HCT116 (cell line): ENCODE measurements around the gene TRIM68. TPM values are rescaled to one million over a fixed set of nuclear protein-coding genes. Genes with fewer than 3 reads are reported as not detected.

ENCODE experiments used
- ATAC-seq: fragments of 200-7000 bp; cut with Tn5 transposase; 2 replicates; pipeline ENCODE4 v1.9.1; 2020; ENCODE audit warnings: mild to moderate bottlenecking, moderate library complexity
- BruUV-seq: library from RNA; stranded (reverse); fragments of 400-500 nt; replicated peaks from 2 replicates; lab custom pipeline; 2021; lab: Mats Ljungman, UMichigan
- CTCF ChIA-PET: fragments of 300-600 bp; sonication (Branson Sonifier 250); formaldehyde crosslinking; loops from one replicate; lab custom pipeline; 2021; ENCODE audit warnings: antibody characterized with exemption; lab: Charles Lee
- POLR2A ChIA-PET: fragments of 300-600, 350-600 bp; sonication (Branson Sonifier 250); formaldehyde crosslinking; loops from one replicate; lab custom pipeline; 2021; ENCODE audit warnings: antibody characterized with exemption; lab: Charles Lee
- RAD21 ChIA-PET, 2 experiments: fragments of 300-600 bp; sonication (Branson Sonifier 250); formaldehyde crosslinking; loops; one replicate each; lab custom pipeline; 2023; ENCODE audit warnings: low total read pairs in 2 of 2; ENCODE audit not compliant: uncharacterized antibody in 2 of 2, unreplicated experiment in 2 of 2, low non-redundant PET in 1 of 2; lab: Charles Lee
- DNase-seq: peaks from one replicate; pipeline ENCODE4 v3.0.0-alpha.2; 2010; ENCODE audit warnings: low read depth, low spot score
- H2AFZ ChIP-seq: fragments of 200-600 bp; shearing (Covaris generic), sonication (generic); 2 replicates; pipeline ENCODE4 v1.6.1; 2017; ENCODE audit warnings: low read depth, mixed run types, mixed read lengths, antibody characterized with exemption, low read length; ENCODE audit not compliant: poor library complexity, severe bottlenecking
- H3K27ac ChIP-seq: 2 replicates; pipeline ENCODE4 v1.5.1; 2012; ENCODE audit warnings: low read depth, low read length
- H3K27me3 ChIP-seq: fragments of 200-600 bp; sonication (generic); 2 replicates; pipeline ENCODE4 v1.6.1; 2016; ENCODE audit warnings: mixed run types, low read length, mixed read lengths; ENCODE audit not compliant: insufficient read depth
- H3K36me3 ChIP-seq, 2 experiments: fragments of 200-500 bp in 1 of 2; fragments of 200-600 bp in 1 of 2; sonication (Bioruptor generic) in 1 of 2; sonication (generic) in 1 of 2; 2 replicates each; pipeline versions ENCODE4 v1.5.1 to v1.6.1; 2014 to 2016; ENCODE audit warnings: low read length in 2 of 2, inconsistent platforms in 1 of 2, mixed read lengths in 1 of 2, mixed run types in 1 of 2; ENCODE audit not compliant: insufficient read depth in 2 of 2, control insufficient read depth in 1 of 2
- H3K4me1 ChIP-seq, 2 experiments: fragments of 200-600 bp in 1 of 2; sonication (generic) in 1 of 2; 2 replicates each; pipeline versions ENCODE4 v1.5.1 to v1.6.1; 2012 to 2017; ENCODE audit warnings: low read length in 2 of 2, inconsistent platforms in 1 of 2, mild to moderate bottlenecking in 1 of 2, mixed read lengths in 1 of 2, mixed run types in 1 of 2, moderate library complexity in 1 of 2; ENCODE audit not compliant: insufficient read depth in 2 of 2, control insufficient read depth in 1 of 2
- H3K4me2 ChIP-seq: fragments of 200-600 bp; sonication (generic); 2 replicates; pipeline ENCODE4 v1.6.1; 2017; ENCODE audit warnings: mixed run types, low read length, mixed read lengths
- H3K4me3 ChIP-seq, 2 experiments: fragments of 200-600 bp in 1 of 2; sonication (generic) in 1 of 2; replicated peaks in 1 of 2; 2 replicates each; pipeline ENCODE4 v1.5.1; 2011 to 2016; ENCODE audit warnings: low read length in 2 of 2, control low read depth in 1 of 2, low read depth in 1 of 2, mild to moderate bottlenecking in 1 of 2, mixed read lengths in 1 of 2, mixed run types in 1 of 2
- H3K79me2 ChIP-seq: fragments of 200-600 bp; sonication (generic); 2 replicates; pipeline ENCODE4 v1.6.1; 2017; ENCODE audit warnings: mild to moderate bottlenecking, mixed run types, low read length, moderate library complexity, mixed read lengths; ENCODE audit not compliant: insufficient read depth
- H3K9ac ChIP-seq: fragments of 200-600 bp; sonication (generic); 2 replicates; pipeline ENCODE4 v1.6.1; 2016; ENCODE audit warnings: low read length, mixed read lengths
- H3K9me2 ChIP-seq: fragments of 200-600 bp; sonication (generic), shearing (Covaris generic); 2 replicates; pipeline ENCODE4 v1.6.1; 2017; ENCODE audit warnings: mixed run types, mild to moderate bottlenecking, moderate library complexity; ENCODE audit not compliant: insufficient read depth
- H3K9me3 ChIP-seq, 2 experiments: fragments of 200-500 bp in 1 of 2; fragments of 200-600 bp in 1 of 2; sonication (Bioruptor generic) in 1 of 2; sonication (generic) in 1 of 2; 2 replicates each; pipeline ENCODE4 v1.6.1; 2014 to 2017; ENCODE audit warnings: low read length in 2 of 2, mixed read lengths in 2 of 2, inconsistent platforms in 1 of 2, low read depth in 1 of 2, mild to moderate bottlenecking in 1 of 2, mixed run types in 1 of 2, moderate library complexity in 1 of 2; ENCODE audit not compliant: control insufficient read depth in 1 of 2, insufficient read depth in 1 of 2
- H4K20me1 ChIP-seq: fragments of 200-600 bp; sonication (generic), shearing (Covaris generic); 2 replicates; pipeline ENCODE4 v1.6.1; 2017; ENCODE audit warnings: mixed run types, mild to moderate bottlenecking, moderate library complexity; ENCODE audit not compliant: insufficient read depth
- CBX3 ChIP-seq: IDR thresholded peaks from 2 replicates; pipeline ENCODE4 v1.6.1; 2012; ENCODE audit warnings: low read depth
- CTCF ChIP-seq, 3 experiments: fragments of 200-600 bp in 1 of 3; sonication (generic) in 1 of 3; IDR thresholded peaks in 2 of 3; conservative IDR thresholded peaks in 1 of 3; 2 replicates each; pipeline ENCODE4 v1.5.1; 2012 to 2017; ENCODE audit warnings: low read depth in 2 of 3, low read length in 2 of 3, antibody characterized with exemption in 1 of 3, borderline replicate concordance in 1 of 3, control low read depth in 1 of 3, mild to moderate bottlenecking in 1 of 3, mixed read lengths in 1 of 3, mixed run types in 1 of 3, moderate library complexity in 1 of 3; ENCODE audit not compliant: insufficient read depth in 1 of 3
- EGR1 ChIP-seq: IDR thresholded peaks from 2 replicates; pipeline ENCODE4 v1.6.1; 2012; ENCODE audit warnings: low read depth
- ELF1 ChIP-seq: IDR thresholded peaks from 2 replicates; pipeline ENCODE4 v1.6.1; 2012; ENCODE audit warnings: low read depth, borderline replicate concordance
- EZH2 ChIP-seq: fragments of 200-600 bp; sonication (generic); IDR thresholded peaks from 2 replicates; pipeline ENCODE4 v1.6.1; 2017; ENCODE audit warnings: antibody characterized with exemption, mixed run types
- EZH2phosphoT487 ChIP-seq: fragments of 200-600 bp; IDR thresholded peaks from 2 replicates; pipeline ENCODE4 v1.6.1; 2018; ENCODE audit warnings: antibody characterized with exemption, borderline replicate concordance
- FOSL1 ChIP-seq: IDR thresholded peaks from 2 replicates; pipeline ENCODE4 v1.6.1; 2012; ENCODE audit warnings: low read depth
- POLR2A ChIP-seq: IDR thresholded peaks from 2 replicates; pipeline ENCODE4 v1.7.0; 2011; ENCODE audit warnings: borderline replicate concordance; ENCODE audit not compliant: insufficient read depth, insufficient read length; ENCODE audit errors: extremely low read depth
- POLR2AphosphoS5 ChIP-seq: IDR thresholded peaks from 2 replicates; pipeline ENCODE4 v1.6.1; 2011; ENCODE audit warnings: mild to moderate bottlenecking, low read depth, low read length, moderate library complexity
- RAD21 ChIP-seq: IDR thresholded peaks from 2 replicates; pipeline ENCODE4 v1.6.1; 2012; ENCODE audit warnings: low read depth, mild to moderate bottlenecking
- REST ChIP-seq: IDR thresholded peaks from 2 replicates; pipeline ENCODE4 v1.6.1; 2012; ENCODE audit warnings: low read depth
- SIN3A ChIP-seq: IDR thresholded peaks from 2 replicates; pipeline ENCODE4 v1.6.1; 2012; ENCODE audit warnings: low read depth
- SRF ChIP-seq: IDR thresholded peaks from 2 replicates; pipeline ENCODE4 v1.6.1; 2012; ENCODE audit warnings: low read depth
- ZFX ChIP-seq: fragments of 450-650 bp; IDR thresholded peaks from 2 replicates; pipeline ENCODE4 v1.6.1; 2017
- ZNF274 ChIP-seq: fragments of 200-500 bp; sonication (Bioruptor generic); IDR thresholded peaks from 2 replicates; pipeline ENCODE4 v1.6.1; 2014; ENCODE audit warnings: mild to moderate bottlenecking, low read depth, low read length, inconsistent platforms
- intact Hi-C: fragments of 100-400 bp; cut with micrococcal nuclease; formaldehyde crosslinking; loops from 2 replicates; pipeline ENCODE4 v1.10.0; 2022
- total RNA-seq: library from RNA; stranded (reverse); gene quantifications from one replicate; pipeline ENCODE4 v1.2.1, GENCODE V29; 2021; ENCODE audit not compliant: unreplicated experiment

Gene TRIM68
- total RNA-seq, 1 experiment from 2014 or later = 8.3 TPM

GRCh38 chr11:4647766-4648165 is 39.7 kb upstream of the TRIM68 start:
- TF ChIP-seq EZH2phosphoT487 = no peak
- no peak for TF ChIP-seq ZNF274
- no peak for TF ChIP-seq POLR2AphosphoS5
- TF ChIP-seq CBX3 = no peak
- TF ChIP-seq ZFX = no peak
- TF ChIP-seq EZH2 = no peak
- no peak for TF ChIP-seq EGR1
- no peak for TF ChIP-seq SRF
- no peak for TF ChIP-seq RAD21
- TF ChIP-seq FOSL1 = no peak
- no peak for TF ChIP-seq CTCF (IDR thresholded peaks at IDR 0.05 in 2 of 3, conservative IDR thresholded peaks at IDR 0.05 in 1 of 3; ENCODE audit: borderline replicate concordance in 1 of 3, insufficient read depth in 1 of 3, low read depth in 2 of 3, low read length in 2 of 3)
- no peak for TF ChIP-seq POLR2A
- TF ChIP-seq SIN3A = no peak
- no peak for TF ChIP-seq REST
- no peak for TF ChIP-seq ELF1
- H3K4me1 ChIP-seq = no peaks in the 10 kb centered on the region
- H3K79me2 ChIP-seq = no peaks in the 10 kb centered on the region
- RAD21 ChIA-PET = no interaction called here
- POLR2A ChIA-PET = no interaction called here
- CTCF ChIA-PET = no interaction called here
- H3K4me3 ChIP-seq = no peak overlapping the region
- H3K9ac ChIP-seq = no peak overlapping the region
- no peak overlapping the region for H3K4me2 ChIP-seq
- ATAC-seq (no peak), DNase-seq (no peak)
- H2AFZ ChIP-seq = no peak overlapping the region
- H3K27ac ChIP-seq = no peak overlapping the region
- BruUV-seq = no TSS peak
- no peaks in the 10 kb centered on the region for H3K36me3 ChIP-seq
- no peaks in the 10 kb centered on the region for H3K9me2 ChIP-seq
- no peaks in the 10 kb centered on the region for H3K9me3 ChIP-seq
- H3K27me3 ChIP-seq = peaks cover 60% of the 10 kb centered on the region
- no peaks in the 10 kb centered on the region for H4K20me1 ChIP-seq
- intact Hi-C loops = no loop called here
